Duodenal mucosa (tissue), 2 donors: ENCODE results near the gene KCNK17.

Experiments used
- H3K27ac ChIP-seq: one replicate; pipeline ENCODE4 v1.7.0; 2013; ENCODE audit warnings: low read depth, low read length
- H3K27me3 ChIP-seq, 2 donors: one replicate each; pipeline ENCODE4 v1.7.0; 2013; ENCODE audit warnings: low read length in 2 of 2, control low read depth in 1 of 2; ENCODE audit not compliant: insufficient read depth in 2 of 2, control insufficient read depth in 1 of 2
- H3K36me3 ChIP-seq, 2 donors: one replicate each; pipeline ENCODE4 v1.7.0; 2013; ENCODE audit warnings: low read length in 2 of 2, control low read depth in 1 of 2; ENCODE audit not compliant: insufficient read depth in 2 of 2, control insufficient read depth in 1 of 2
- H3K4me1 ChIP-seq, 2 donors: one replicate each; pipeline ENCODE4 v1.7.0; 2013; ENCODE audit warnings: low read length in 2 of 2, control low read depth in 1 of 2; ENCODE audit not compliant: insufficient read depth in 2 of 2, control insufficient read depth in 1 of 2
- H3K4me3 ChIP-seq, 2 donors: one replicate each; pipeline ENCODE4 v1.7.0; 2013; ENCODE audit warnings: low read length in 2 of 2, low read depth in 1 of 2
- H3K9ac ChIP-seq, 2 donors: one replicate each; pipeline ENCODE4 v1.7.0; 2013; ENCODE audit warnings: low read length in 2 of 2, low read depth in 1 of 2
- H3K9me3 ChIP-seq, 2 donors: one replicate each; pipeline ENCODE4 v1.7.0; 2013; ENCODE audit warnings: low read length in 2 of 2, control low read depth in 1 of 2; ENCODE audit not compliant: control insufficient read depth in 1 of 2

Gene KCNK17

GRCh38 chr6:39338397-39338796 lies 24.2 kb upstream of the KCNK17 start:
- no peak overlapping the region for H3K4me3 ChIP-seq
- H3K27me3 ChIP-seq, result peaks cover 0 to 3% of the 10 kb centered on the region in 2 donors
- no peaks in the 10 kb centered on the region for H3K36me3 ChIP-seq
- peaks cover 16 to 20% of the 10 kb centered on the region in 2 donors for H3K4me1 ChIP-seq
- H3K9ac ChIP-seq, result no peak overlapping the region
- no peaks in the 10 kb centered on the region for H3K9me3 ChIP-seq
- no peak overlapping the region for H3K27ac ChIP-seq

GRCh38 chr6:39335780-39336545 lies 21.7 kb upstream of the KCNK17 start:
- no peak overlapping the region for H3K9ac ChIP-seq
- peaks cover 0 to 3% of the 10 kb centered on the region in 2 donors for H3K27me3 ChIP-seq
- H3K4me3 ChIP-seq, result no peak overlapping the region
- H3K9me3 ChIP-seq, result no peaks in the 10 kb centered on the region
- no peaks in the 10 kb centered on the region for H3K36me3 ChIP-seq
- peaks cover 10 to 15% of the 10 kb centered on the region in 2 donors for H3K4me1 ChIP-seq
- no peak overlapping the region for H3K27ac ChIP-seq

- H3K4me1 ChIP-seq, result peaks cover 9 to 10% of the 10 kb centered on the region in 2 donors
- no peaks in the 10 kb centered on the region for H3K36me3 ChIP-seq
- no peak overlapping the region for H3K9ac ChIP-seq
- H3K9me3 ChIP-seq, result no peaks in the 10 kb centered on the region
- no peaks in the 10 kb centered on the region for H3K27me3 ChIP-seq
- no peak overlapping the region for H3K4me3 ChIP-seq
- no peak overlapping the region for H3K27ac ChIP-seq
Observed at GRCh38 chr6:39333644-39334438, 19.6 kb upstream of the KCNK17 start.

- no peak overlapping the region for H3K9ac ChIP-seq
- H3K36me3 ChIP-seq, result no peaks in the 10 kb centered on the region
- H3K27ac ChIP-seq, result no peak overlapping the region
- no peak overlapping the region for H3K4me3 ChIP-seq
- H3K4me1 ChIP-seq, result no peaks in the 10 kb centered on the region
- H3K27me3 ChIP-seq, result peaks cover 0 to 5% of the 10 kb centered on the region in 2 donors
- H3K9me3 ChIP-seq, result no peaks in the 10 kb centered on the region
Observed at GRCh38 chr6:39330476-39330875, 16.3 kb upstream of the KCNK17 start.

- Histone ChIP-seq H3K27me3 (peaks cover 0 to 5% of the 10 kb centered on the region in 2 donors), H3K4me1 (no peaks in the 10 kb centered on the region), H3K27ac (no peak overlapping the region), H3K4me3 (no peak overlapping the region), H3K9me3 (no peaks in the 10 kb centered on the region), H3K36me3 (no peaks in the 10 kb centered on the region), H3K9ac (no peak overlapping the region)
Observed at GRCh38 chr6:39330057-39330456, 15.8 kb upstream of the KCNK17 start.

- Histone ChIP-seq H3K4me3 (no peak overlapping the region), H3K9ac (no peak overlapping the region), H3K27ac (no peak overlapping the region), H3K4me1 (no peaks in the 10 kb centered on the region), H3K9me3 (no peaks in the 10 kb centered on the region), H3K27me3 (peaks cover 0 to 5% of the 10 kb centered on the region in 2 donors), H3K36me3 (no peaks in the 10 kb centered on the region)
Observed at GRCh38 chr6:39328066-39328465, 13.8 kb upstream of the KCNK17 start.

GRCh38 chr6:39327507-39327906 lies 13.3 kb upstream of the KCNK17 start:
- H3K4me3 ChIP-seq, result no peak overlapping the region
- no peaks in the 10 kb centered on the region for H3K9me3 ChIP-seq
- H3K27ac ChIP-seq, result no peak overlapping the region
- no peaks in the 10 kb centered on the region for H3K36me3 ChIP-seq
- no peak overlapping the region for H3K9ac ChIP-seq
- no peaks in the 10 kb centered on the region for H3K4me1 ChIP-seq
- H3K27me3 ChIP-seq, result peaks cover 0 to 5% of the 10 kb centered on the region in 2 donors

- Histone ChIP-seq H3K27ac (no peak within 1 kb of the TSS), H3K9ac (no peak within 1 kb of the TSS), H3K9me3 (no peaks in the 10 kb centered on the region), H3K36me3 (no peaks in the 10 kb centered on the region), H3K4me1 (no peaks in the 10 kb centered on the region), H3K27me3 (peaks cover 0 to 5% of the 10 kb centered on the region in 2 donors), H3K4me3 (no peak within 1 kb of the TSS)
Observed at GRCh38 chr6:39322306-39322850, 8.2 kb upstream of the KCNK17 start, which contains the start of gene KCNK16. KCNK16 (minus strand) TSS chr6:39322702; CDS start chr6:39322540, 162 bp downstream.

GRCh38 chr6:39321761-39322160 lies 7.5 kb upstream of the KCNK17 start:
- no peak overlapping the region for H3K27ac ChIP-seq
- no peak overlapping the region for H3K9ac ChIP-seq
- H3K27me3 ChIP-seq, result peaks cover 0 to 5% of the 10 kb centered on the region in 2 donors
- H3K9me3 ChIP-seq, result no peaks in the 10 kb centered on the region
- H3K36me3 ChIP-seq, result no peaks in the 10 kb centered on the region
- H3K4me3 ChIP-seq, result no peak overlapping the region
- no peaks in the 10 kb centered on the region for H3K4me1 ChIP-seq
